GM18511 (cell line): ENCODE data around the gene NUBP2.

Experiments
- ATAC-seq: cut with Tn5 transposase; IDR thresholded peaks from one replicate; pipeline ENCODE4 v1.9.1; 2021; ENCODE audit warnings: mild to moderate bottlenecking, moderate library complexity; ENCODE audit not compliant: unreplicated experiment

The NUBP2 gene

GRCh38 chr16:1825864-1826690 lies 43.3 kb downstream of the NUBP2 start:
- ATAC-seq: peak; percentile 55

DNA sequence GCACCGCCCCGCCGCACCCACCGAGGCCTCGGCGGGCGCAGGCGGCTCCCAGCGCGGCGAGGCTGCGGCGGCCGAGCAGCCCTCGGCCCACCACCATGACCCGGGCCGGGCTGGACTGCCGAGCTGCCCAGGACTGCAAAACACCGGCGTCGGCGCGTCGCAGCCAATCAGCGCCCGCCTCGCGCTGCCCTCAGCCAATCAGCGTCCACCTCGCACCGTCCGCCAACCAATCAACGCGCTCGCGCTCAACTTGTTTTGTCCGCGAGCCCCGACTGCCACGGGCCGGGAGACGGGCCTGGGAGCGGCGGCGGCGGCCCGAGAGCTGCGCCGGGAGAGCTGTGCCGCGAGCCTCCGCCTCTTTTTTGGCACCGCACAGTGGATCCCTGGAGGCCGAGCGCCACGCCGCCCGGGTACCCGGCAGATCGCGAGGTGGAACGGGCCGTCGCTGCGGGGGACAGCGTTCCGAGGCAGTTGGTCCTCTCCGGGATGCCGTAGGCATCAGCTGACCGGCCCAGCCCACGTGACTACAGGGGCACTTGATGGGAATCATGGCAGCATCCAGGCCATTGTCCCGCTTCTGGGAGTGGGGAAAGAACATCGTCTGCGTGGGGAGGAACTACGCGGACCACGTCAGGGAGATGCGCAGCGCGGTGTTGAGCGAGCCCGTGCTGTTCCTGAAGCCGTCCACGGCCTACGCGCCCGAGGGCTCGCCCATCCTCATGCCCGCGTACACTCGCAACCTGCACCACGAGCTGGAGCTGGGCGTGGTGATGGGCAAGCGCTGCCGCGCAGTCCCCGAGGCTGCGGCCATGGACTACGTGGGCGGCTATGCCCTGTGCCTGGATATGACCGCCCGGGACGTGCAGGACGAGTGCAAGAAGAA lies 44.2 kb downstream of the NUBP2 start, which contains the start of the genes FAHD1 and HAGH:
TSS of gene FAHD1 (plus strand) at position 516 of the 883 bp plus-strand sequence. CDS start at position 549, 33 bp downstream.
TSS of gene HAGH (minus strand) at position 135 of the 883 bp plus-strand sequence. CDS start at position 97, 38 bp downstream.
- peak; percentile 89 for ATAC-seq

GRCh38 chr16:1828645-1829410 lies 46.1 kb downstream of the NUBP2 start:
- no peak for ATAC-seq

- ATAC-seq: no peak
Measured at GRCh38 chr16:1830213-1830612, 47.5 kb downstream of the NUBP2 start.

GRCh38 chr16:1831186-1832075 lies 48.7 kb downstream of the NUBP2 start:
- no peak for ATAC-seq

DNA sequence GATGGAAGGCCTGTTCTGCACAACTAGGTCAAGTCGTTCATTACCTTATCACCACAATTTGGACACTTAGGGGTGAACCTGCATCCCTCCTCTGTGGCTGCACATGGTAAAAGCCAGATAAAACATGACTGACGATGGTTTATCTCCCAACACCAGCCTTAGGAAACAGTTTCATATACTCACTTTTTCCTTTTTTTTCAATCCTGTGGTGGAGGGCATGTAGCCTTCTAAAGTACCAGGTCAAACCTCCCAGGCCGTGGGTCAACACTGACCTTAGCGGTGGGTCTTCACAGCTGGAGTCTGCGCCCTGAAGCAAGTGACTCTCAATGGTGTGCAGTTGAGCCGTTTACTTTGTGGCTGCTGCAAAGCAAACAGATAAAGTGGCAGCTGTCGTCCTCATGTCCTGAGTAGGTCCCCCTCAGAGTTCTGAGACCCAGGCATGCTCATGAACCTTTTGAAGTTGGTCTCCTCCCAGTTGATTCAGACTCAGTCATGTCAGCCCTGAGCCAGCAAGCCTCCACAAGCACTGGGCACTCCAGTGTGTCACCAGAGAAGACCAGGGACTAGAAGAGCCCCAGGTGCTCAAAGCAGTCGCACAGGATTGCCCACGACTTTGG lies 50.2 kb downstream of the NUBP2 start:
- ATAC-seq: no peak

GRCh38 chr16:1834096-1834495 lies 51.3 kb downstream of the NUBP2 start:
- no peak for ATAC-seq
